CD4-positive, CD25-positive, alpha-beta regulatory T cell (primary cell): ENCODE measurements around the gene WDR5B. TPM values are rescaled to one million over a fixed set of nuclear protein-coding genes. Genes with fewer than 3 reads are reported as not detected.

Experiments used
- ATAC-seq, 2 donors: fragments of 150-1000 bp; cut with Tn5 transposase; one replicate each; pipeline ENCODE4 v1.10.0; 2021; ENCODE audit warnings: low read depth in 2 of 2, moderate number of reproducible peaks in 2 of 2, moderate library complexity in 1 of 2
- DNase-seq, 3 donors: peaks; one replicate each; pipeline versions ENCODE4 v3.0.0 to v3.0.0-alpha.2; 2012 to 2022; ENCODE audit warnings: mixed read lengths in 1 of 3
- H3K27ac ChIP-seq: one replicate; pipeline ENCODE4 v1.7.0; 2013; ENCODE audit warnings: mild to moderate bottlenecking, low read length; ENCODE audit not compliant: insufficient read depth, poor library complexity, severe bottlenecking
- H3K27me3 ChIP-seq: one replicate; pipeline ENCODE4 v1.7.0; 2013; ENCODE audit warnings: low read length; ENCODE audit not compliant: control insufficient read depth, insufficient read depth
- H3K36me3 ChIP-seq: one replicate; pipeline ENCODE4 v1.7.0; 2013; ENCODE audit warnings: mild to moderate bottlenecking, low read length, moderate library complexity; ENCODE audit not compliant: control insufficient read depth, insufficient read depth
- H3K4me1 ChIP-seq: 2 replicates; pipeline ENCODE4 v1.7.0; 2013; ENCODE audit warnings: mild to moderate bottlenecking, low read length; ENCODE audit not compliant: insufficient read depth, control insufficient read depth, poor library complexity, severe bottlenecking
- H3K4me3 ChIP-seq: one replicate; pipeline ENCODE4 v1.7.0; 2013; ENCODE audit warnings: low read depth, mild to moderate bottlenecking, low read length, moderate library complexity
- H3K9me3 ChIP-seq, 2 experiments: 1 replicate in 1 of 2; 2 replicates in 1 of 2; pipeline ENCODE4 v1.7.0; 2013; ENCODE audit warnings: low read length in 2 of 2, mild to moderate bottlenecking in 1 of 2, moderate library complexity in 1 of 2; ENCODE audit not compliant: control insufficient read depth in 2 of 2
- H3K27ac Mint-ChIP-seq, 3 donors: one replicate each; pipeline ENCODE4 v1.8.0; 2020 to 2022; ENCODE audit warnings: mild to moderate bottlenecking in 3 of 3, mixed read lengths in 3 of 3, moderate library complexity in 2 of 3
- H3K27me3 Mint-ChIP-seq: one replicate; pipeline ENCODE4 v1.8.0; 2022; ENCODE audit warnings: mild to moderate bottlenecking, mixed read lengths
- H3K36me3 Mint-ChIP-seq: one replicate; pipeline ENCODE4 v1.8.0; 2020; ENCODE audit warnings: mixed read lengths
- H3K4me1 Mint-ChIP-seq, 4 donors: one replicate each; pipeline ENCODE4 v1.8.0; 2020 to 2022; ENCODE audit warnings: mixed read lengths in 4 of 4, mild to moderate bottlenecking in 1 of 4
- H3K4me3 Mint-ChIP-seq, 4 donors: one replicate each; pipeline ENCODE4 v1.8.0; 2020 to 2022; ENCODE audit warnings: mild to moderate bottlenecking in 4 of 4, mixed read lengths in 4 of 4, moderate library complexity in 3 of 4
- H3K9me3 Mint-ChIP-seq, 7 donors: one replicate each; pipeline ENCODE4 v1.8.0; 2020 to 2022; ENCODE audit warnings: mixed read lengths in 7 of 7, mild to moderate bottlenecking in 3 of 7, moderate library complexity in 2 of 7
- polyA plus RNA-seq, 4 donors: library from polyadenylated mRNA; unstranded; fragments of 300-500 nt; fragmentation: Illumina TruSeq; gene quantifications; one replicate each; pipeline ENCODE4 v1.2.3, GENCODE V29; 2021
- total RNA-seq: library from RNA; stranded (reverse); gene quantifications from one replicate; pipeline ENCODE4 v1.2.3, GENCODE V29; 2022

The WDR5B gene
- total and polyA plus RNA-seq, 5 donors from 2014 or later, result 2.0 to 4.9 (median 2.5) TPM

DNA sequence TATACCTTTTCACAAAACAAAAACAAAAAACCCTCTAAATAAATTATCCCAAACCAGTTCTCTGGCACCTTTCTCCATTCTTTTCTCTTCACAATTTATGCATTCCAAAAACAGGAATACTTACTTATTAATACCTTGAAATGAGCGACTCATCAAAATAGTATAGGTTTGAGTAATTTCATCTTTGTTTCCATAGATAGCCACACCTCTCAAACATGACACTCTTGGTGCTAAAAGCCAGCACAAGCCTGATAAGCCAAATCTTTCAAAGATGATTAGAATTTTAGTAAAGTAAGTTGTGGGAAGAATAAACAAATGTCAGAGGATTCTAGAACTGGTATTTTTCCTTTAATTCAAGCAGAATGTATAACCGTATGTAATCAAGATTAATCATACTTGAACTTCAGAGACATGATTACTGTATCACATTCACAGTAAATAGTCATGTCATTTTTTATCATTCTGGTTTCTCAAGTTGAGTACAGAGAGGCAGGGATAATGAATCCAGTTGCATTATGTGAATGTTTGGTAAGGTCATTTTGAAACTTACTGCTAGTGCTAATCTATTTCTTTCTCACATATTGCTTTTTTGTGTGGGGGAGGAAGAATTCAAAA is 12.1 kb upstream of the WDR5B start:
- Histone ChIP-seq H3K9me3 (no peaks in the 10 kb centered on the region), H3K27ac (no peak overlapping the region), H3K4me1 (no peaks in the 10 kb centered on the region), H3K27me3 (no peaks in the 10 kb centered on the region), H3K4me3 (no peak overlapping the region), H3K36me3 (peaks cover 42% of the 10 kb centered on the region)
- H3K4me1 Mint-ChIP-seq, result peaks cover 4 to 26% (median 14%) of the 10 kb centered on the region in 4 donors
- H3K36me3 Mint-ChIP-seq, result peaks cover 68% of the 10 kb centered on the region
- no peaks in the 10 kb centered on the region for H3K27me3 Mint-ChIP-seq
- peak overlapping the region; percentile 2 to 74 (median 55) for H3K27ac Mint-ChIP-seq
- no peak for DNase-seq
- peaks cover 0 to 14% (median 0%) of the 10 kb centered on the region in 7 donors for H3K9me3 Mint-ChIP-seq
- no peak overlapping the region for H3K4me3 Mint-ChIP-seq
- no peak for ATAC-seq

DNA sequence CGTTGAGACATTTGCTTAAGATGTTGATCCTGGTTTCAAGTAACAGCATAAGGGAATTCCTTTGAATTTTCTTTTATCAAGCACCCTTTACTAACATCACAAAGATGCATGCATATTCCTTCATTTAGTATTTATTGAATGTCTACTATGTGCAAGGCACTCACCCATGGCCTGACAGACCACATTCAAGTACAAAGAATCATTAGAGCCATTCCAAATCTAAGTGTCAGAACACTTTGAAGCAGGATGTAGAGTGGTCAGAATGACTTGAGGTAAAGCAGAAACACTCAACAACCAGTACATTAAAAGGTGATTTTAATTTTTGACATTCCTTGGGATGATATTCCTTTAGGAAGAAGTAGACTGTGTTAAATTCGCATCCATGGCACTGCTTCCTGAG is 6.0 kb upstream of the WDR5B start:
- Histone ChIP-seq H3K9me3 (no peaks in the 10 kb centered on the region), H3K27ac (no peak overlapping the region), H3K27me3 (no peaks in the 10 kb centered on the region), H3K4me3 (no peak overlapping the region), H3K4me1 (peaks cover 3% of the 10 kb centered on the region), H3K36me3 (peaks cover 32% of the 10 kb centered on the region)
- Mint-ChIP-seq H3K4me1 (peaks cover 14 to 23% (median 17%) of the 10 kb centered on the region in 4 donors), H3K27me3 (no peaks in the 10 kb centered on the region), H3K36me3 (peaks cover 35% of the 10 kb centered on the region), H3K27ac (no peak overlapping the region), H3K4me3 (no peak overlapping the region), H3K9me3 (no peaks in the 10 kb centered on the region)
- ATAC-seq (no peak), DNase-seq (no peak)

DNA sequence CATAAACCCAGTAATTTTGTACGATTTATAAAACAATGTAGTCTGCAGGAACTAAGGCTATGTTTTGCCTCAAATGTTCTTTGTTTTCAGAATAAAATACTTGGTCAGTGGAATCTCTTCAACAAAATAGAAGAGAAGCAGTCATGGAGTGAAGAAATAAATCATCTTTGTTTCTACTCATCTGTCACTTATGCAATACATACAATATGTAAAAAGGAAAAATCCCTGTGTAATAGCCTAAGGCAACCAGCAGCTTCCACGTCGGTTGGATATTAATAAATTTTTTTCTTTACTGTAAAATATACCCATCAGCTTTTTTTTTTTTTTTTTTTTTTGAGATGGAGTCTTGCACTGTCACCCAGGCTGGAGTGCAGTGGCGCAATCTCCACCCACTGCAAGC is 5.2 kb upstream of the WDR5B start:
- Mint-ChIP-seq H3K36me3 (peaks cover 31% of the 10 kb centered on the region), H3K27me3 (peaks cover 2% of the 10 kb centered on the region), H3K4me1 (peaks cover 16 to 30% (median 22%) of the 10 kb centered on the region in 4 donors), H3K4me3 (no peak overlapping the region), H3K27ac (no peak overlapping the region), H3K9me3 (no peaks in the 10 kb centered on the region)
- Histone ChIP-seq H3K36me3 (peaks cover 25% of the 10 kb centered on the region), H3K27ac (no peak overlapping the region), H3K27me3 (no peaks in the 10 kb centered on the region), H3K4me1 (peaks cover 10% of the 10 kb centered on the region), H3K4me3 (no peak overlapping the region), H3K9me3 (no peaks in the 10 kb centered on the region)
- ATAC-seq, result no peak
- DNase-seq, result no peak

DNA sequence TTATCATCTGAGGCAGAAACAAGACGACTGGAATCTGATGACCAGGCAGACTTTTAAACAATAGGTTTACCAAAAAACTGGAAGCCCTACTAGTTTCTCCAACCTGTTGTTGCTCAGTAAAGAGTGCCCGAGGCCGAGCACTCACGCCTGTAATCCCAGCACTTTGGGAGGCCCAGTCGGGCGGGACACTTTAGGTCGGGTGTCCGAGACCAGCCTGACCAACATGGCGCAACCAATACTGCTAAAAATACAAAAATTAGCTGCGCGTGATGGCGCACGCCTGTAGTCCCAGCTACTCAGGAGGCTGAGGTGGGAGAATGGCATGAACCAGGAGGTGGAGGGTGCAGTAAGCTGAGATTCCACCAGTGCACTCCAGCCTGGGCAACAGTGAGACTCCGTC is 1.1 kb upstream of the WDR5B start:
- DNase-seq, result no peak
- peak overlapping the region; percentile 99 for H3K4me3 ChIP-seq
- peaks cover 23% of the 10 kb centered on the region for H3K36me3 ChIP-seq
- Mint-ChIP-seq H3K27me3 (peaks cover 5% of the 10 kb centered on the region), H3K4me1 (peaks cover 33 to 60% (median 47%) of the 10 kb centered on the region in 4 donors), H3K4me3 (peak overlapping the region; percentile 96 to 99 (median 98)), H3K9me3 (no peaks in the 10 kb centered on the region), H3K27ac (peak overlapping the region; percentile 99 to 100 (median 100)), H3K36me3 (peaks cover 19% of the 10 kb centered on the region)
- no peaks in the 10 kb centered on the region for H3K9me3 ChIP-seq
- peaks cover 20% of the 10 kb centered on the region for H3K4me1 ChIP-seq
- ATAC-seq, result no peak
- no peaks in the 10 kb centered on the region for H3K27me3 ChIP-seq
- H3K27ac ChIP-seq, result peak overlapping the region; percentile 96

DNA sequence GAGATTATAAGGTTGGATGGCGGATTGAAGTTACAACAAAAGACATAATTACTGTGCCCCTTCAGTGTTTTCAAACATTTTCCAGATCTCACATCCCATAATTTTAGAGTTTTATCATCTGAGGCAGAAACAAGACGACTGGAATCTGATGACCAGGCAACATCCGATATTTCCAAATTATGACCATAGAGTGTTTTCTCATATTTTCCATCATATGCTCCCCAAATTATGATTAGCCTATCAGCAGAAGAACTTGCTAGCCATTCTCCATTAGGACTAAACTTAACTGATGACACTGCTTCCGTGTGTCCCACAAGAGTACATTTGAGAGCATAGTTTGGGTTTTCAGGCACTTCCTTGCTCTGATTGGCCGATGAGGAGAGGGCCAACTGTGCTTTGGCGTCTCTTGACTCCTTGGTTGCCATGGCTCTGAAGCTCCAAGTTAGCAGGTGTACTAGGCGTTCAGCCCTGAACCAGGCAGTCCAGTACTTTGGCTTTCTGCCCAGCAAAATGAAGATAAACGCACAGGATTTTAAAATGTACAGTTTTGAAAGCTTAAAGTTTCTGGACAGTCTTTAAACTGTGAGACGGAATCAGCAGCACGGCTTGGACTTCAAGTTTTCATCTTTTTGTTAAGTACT is 638 bp downstream of the WDR5B start:
- Histone ChIP-seq H3K4me1 (peaks cover 20% of the 10 kb centered on the region), H3K9me3 (no peaks in the 10 kb centered on the region), H3K36me3 (peaks cover 29% of the 10 kb centered on the region), H3K27ac (peak overlapping the region; percentile 96), H3K27me3 (no peaks in the 10 kb centered on the region), H3K4me3 (peak overlapping the region; percentile 99)
- Mint-ChIP-seq H3K9me3 (no peaks in the 10 kb centered on the region), H3K4me1 (peaks cover 34 to 64% (median 49%) of the 10 kb centered on the region in 4 donors), H3K4me3 (peak overlapping the region; percentile 96 to 99 (median 98)), H3K36me3 (peaks cover 21% of the 10 kb centered on the region), H3K27ac (peak overlapping the region; percentile 99 to 100 (median 100)), H3K27me3 (peaks cover 5% of the 10 kb centered on the region)
- DNase-seq (peak; percentile 28 to 79 (median 51)), ATAC-seq (peak; percentile 9 to 18)

DNA sequence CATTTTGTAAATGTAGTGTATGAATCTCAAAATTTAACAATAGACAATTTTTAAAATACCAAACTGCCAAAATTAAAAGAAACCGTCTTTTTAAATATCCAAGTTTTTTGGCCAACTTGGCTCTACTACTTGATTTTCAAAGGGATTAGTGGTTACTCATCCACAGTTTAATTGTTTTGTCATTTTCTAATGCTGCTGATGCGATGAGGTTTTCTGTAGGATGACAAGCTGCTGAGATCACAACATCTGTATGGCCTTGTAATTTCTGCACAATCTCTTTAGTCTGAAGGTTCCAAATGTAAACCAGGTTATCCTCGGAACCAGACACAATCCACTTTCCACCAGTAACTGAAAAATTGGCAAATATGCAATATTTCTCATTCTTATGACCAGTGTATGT is 1.5 kb downstream of the WDR5B start:
- Mint-ChIP-seq H3K9me3 (no peaks in the 10 kb centered on the region), H3K27me3 (peaks cover 5% of the 10 kb centered on the region), H3K36me3 (peaks cover 26% of the 10 kb centered on the region), H3K27ac (peak overlapping the region in 2 of 3 donors; percentile 59 to 99), H3K4me3 (peak overlapping the region; percentile 83 to 99 (median 97)), H3K4me1 (peaks cover 34 to 64% (median 50%) of the 10 kb centered on the region in 4 donors)
- Histone ChIP-seq H3K36me3 (peaks cover 36% of the 10 kb centered on the region), H3K4me3 (peak overlapping the region; percentile 99), H3K4me1 (peaks cover 20% of the 10 kb centered on the region), H3K9me3 (no peaks in the 10 kb centered on the region), H3K27ac (peak overlapping the region; percentile 34), H3K27me3 (no peaks in the 10 kb centered on the region)
- ATAC-seq (no peak), DNase-seq (no peak)

DNA sequence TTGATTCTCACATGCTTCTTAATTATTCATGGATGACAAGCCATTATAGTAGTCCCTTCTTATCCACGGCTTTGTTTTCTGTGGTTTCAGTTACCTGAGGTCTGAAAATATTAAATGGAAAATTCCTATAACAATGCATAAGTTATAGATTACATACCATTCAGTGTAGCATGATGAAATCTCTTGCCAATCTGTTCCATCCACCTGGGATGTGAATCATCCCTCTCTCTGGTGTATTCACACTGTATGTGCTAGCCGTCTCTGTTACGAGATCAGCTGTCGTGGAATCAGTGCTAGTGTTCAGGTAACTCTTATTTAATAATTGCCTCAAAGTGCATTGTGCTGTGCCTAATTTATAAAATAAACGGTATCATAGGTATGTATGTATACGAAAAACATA is 5.2 kb downstream of the WDR5B start:
- H3K4me3 ChIP-seq, result no peak overlapping the region
- DNase-seq (no peak), ATAC-seq (no peak)
- Mint-ChIP-seq H3K4me3 (peak overlapping the region in 1 of 4 donors; percentile 10), H3K36me3 (peaks cover 33% of the 10 kb centered on the region), H3K27ac (peak overlapping the region in 1 of 3 donors; percentile 13), H3K27me3 (no peaks in the 10 kb centered on the region), H3K4me1 (peaks cover 18 to 46% (median 33%) of the 10 kb centered on the region in 4 donors), H3K9me3 (no peaks in the 10 kb centered on the region)
- H3K27ac ChIP-seq, result no peak overlapping the region
- no peaks in the 10 kb centered on the region for H3K27me3 ChIP-seq
- H3K4me1 ChIP-seq, result peaks cover 10% of the 10 kb centered on the region
- H3K36me3 ChIP-seq, result peaks cover 68% of the 10 kb centered on the region
- no peaks in the 10 kb centered on the region for H3K9me3 ChIP-seq
